Panc1 (cell line): Measurements from ENCODE around the gene BRD1.

Experiments
- CTCF ChIP-seq: fragments of 450-650 bp; IDR thresholded peaks from 2 replicates; pipeline ENCODE4 v1.5.1; 2017; ENCODE audit warnings: mild to moderate bottlenecking
- POLR2AphosphoS5 ChIP-seq: IDR thresholded peaks from 2 replicates; pipeline ENCODE4 v1.6.1; 2012; ENCODE audit warnings: mild to moderate bottlenecking, low read depth, low read length, moderate library complexity

- no peak for TF ChIP-seq CTCF
- no peak for TF ChIP-seq POLR2AphosphoS5
Measured at GRCh38 chr22:49845241-49845640, 17.6 kb upstream of the BRD1 start.
